ELF-1 (cell line): ENCODE results near the gene THAP12.

Source experiments
- DNase-seq: peaks from one replicate; pipeline ENCODE4 v3.0.0-alpha.2; 2016; ENCODE audit warnings: low read depth, low spot score

Gene THAP12

DNA sequence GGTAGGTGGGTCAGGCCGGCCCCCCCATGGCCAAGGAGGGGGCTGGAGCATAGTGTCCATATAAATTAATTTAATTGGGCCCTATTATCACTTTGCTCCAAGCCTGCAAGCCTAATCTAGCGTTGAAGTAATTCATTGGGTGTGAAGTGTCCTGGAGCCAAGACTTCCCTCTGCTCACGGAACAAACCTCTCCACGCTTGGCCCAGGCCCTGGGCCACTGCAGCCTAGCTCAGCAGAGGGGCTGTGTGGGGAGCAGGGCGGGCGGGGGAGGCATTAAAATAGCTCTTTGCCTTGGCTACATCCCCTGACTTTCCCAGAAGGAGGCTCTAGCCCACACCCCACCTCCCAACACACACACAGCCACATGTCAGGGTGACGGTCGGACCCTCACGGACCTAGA, 73.5 kb downstream of the THAP12 start:
- no peak for DNase-seq

DNA sequence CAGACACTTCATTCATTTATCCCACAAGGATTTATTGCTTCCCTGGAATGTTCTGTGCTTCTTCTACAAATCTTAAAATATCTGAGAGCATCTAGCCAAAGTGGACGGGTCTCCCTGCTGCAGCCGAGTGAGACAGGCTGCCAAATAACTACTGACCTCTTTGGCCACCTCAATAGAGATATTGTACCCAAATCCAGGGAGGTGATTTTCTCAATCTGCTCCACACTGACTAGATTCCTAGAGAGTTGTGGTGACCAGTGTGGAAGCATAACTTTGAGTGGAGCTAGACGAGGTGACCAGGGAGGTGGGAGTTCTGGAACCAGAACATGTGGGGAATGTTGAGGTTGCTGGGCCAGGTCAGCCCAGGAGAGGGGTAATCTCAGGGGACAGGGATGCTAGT, 77.5 kb downstream of the THAP12 start:
- no peak for DNase-seq

DNA sequence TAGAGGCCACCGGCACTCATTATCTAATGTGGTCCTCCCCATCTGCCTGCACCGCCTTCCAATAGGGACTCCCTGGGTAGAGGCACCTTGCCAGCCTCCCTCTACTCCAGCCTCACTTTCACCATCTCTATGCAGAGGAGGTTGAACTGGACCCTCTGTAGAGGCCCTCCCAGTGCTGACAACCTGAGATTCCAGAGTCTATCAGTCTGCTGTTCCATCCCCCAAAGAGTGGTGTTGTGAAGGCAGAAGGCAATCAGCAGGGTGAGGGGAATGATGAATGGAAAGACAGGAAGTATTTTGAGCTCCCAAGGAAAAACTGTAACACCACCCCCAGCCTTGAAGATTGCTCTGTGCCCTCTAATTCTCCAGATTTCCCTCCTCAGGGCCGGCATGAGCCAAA, 77.9 kb downstream of the THAP12 start:
- no peak for DNase-seq
